ENCODE measurements around the gene MAST2.
"Not testable (repeated sequence)": the region's sequence is repeated elsewhere in the genome, so short reads cannot be mapped to it uniquely, and the experiment has no call there.

The MAST2 gene

DNA sequence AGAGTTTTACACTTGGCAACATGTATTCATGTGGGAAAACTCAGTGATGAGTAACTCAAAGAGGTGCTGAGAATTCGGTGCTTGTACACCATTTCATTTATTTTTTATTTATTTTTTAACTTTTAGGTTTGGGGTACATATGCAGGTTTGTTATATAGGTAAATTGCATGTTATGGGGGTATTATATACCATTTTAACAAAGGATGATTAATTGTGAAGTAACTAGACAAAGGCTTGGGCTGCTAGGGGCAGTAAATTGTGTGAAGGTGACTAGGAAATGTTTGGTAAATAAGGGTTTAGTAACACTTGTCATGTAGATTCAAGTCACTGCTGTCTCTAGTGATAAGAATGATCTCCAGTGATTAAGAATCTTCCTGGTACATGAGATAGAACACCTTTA is 139.0 kb downstream of the MAST2 start:
- no peak for DNase-seq

DNA sequence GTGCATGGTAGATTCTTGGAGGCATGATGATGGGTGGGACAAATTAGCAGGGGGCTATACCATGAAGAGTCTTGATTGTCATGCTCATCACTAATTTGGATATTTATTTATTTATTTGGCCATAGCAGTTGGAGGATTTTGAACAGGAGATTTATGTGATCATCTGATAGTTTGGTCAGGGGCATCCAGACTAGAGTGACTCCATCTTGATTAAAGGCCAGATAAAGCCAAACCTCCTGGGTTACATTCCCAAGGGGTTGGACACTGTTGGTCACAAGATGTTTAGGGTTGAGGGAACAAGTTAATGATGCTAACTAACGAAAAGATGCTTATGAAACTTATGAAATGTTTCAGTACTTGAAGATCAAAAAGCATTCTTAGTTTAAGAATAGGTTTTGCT is 139.8 kb downstream of the MAST2 start:
- DNase-seq: no peak

DNA sequence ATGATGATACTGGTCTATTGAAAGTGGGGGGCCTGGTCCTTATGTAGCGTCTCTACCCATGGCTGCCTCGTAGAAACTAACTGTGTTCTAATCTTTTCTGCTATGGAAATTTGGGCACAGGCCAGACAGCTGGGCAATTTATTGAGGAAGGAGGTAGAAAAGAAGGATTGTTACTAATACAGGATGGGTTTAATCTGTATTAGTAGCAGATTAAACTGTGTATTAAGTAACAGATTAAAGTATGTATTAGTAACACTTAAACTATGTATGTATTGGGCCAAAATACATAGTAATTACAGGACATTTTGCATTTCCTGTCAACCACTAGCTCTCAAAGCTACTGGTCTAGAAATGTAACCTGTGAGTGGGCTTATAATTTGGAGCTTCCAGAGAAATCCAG is 142.0 kb downstream of the MAST2 start:
- DNase-seq: no peak

DNA sequence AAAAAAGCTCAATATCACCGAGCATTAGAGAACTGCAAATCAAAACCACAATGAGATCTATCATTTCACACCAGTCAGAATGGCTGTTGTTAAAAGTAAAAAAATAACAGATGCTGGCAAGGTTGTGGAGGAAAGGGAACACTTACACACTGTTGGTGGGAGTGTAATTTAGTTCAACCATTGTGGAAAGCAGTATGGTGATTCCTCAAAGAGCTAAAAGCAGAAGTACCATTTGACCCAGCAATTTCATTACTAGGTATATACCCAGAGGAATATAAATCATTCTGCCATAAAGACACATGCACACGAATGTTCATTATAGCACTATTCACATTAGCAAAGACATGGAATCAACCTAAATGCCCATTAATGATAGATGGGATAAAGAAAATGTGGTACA is 146.1 kb downstream of the MAST2 start:
- not testable (repeated sequence) for DNase-seq

DNA sequence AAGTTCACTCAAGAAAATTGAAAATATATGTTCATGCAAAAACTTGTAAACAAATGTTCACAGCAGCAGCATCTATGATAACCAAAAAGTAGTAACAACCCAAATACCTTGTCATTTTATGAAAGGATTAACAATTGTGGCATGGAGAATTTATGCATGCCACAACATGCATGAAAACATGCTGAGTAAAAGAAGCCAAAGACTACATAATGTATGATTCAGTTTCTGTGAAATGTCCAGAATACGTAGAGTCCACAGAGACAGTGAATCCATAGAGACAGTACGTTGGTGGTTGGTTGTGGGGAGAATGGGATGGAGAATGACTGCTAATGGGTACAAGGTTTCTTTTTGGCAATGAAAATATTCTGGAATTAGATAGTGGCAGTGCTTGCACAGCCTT is 148.7 kb downstream of the MAST2 start:
- no peak for DNase-seq

DNA sequence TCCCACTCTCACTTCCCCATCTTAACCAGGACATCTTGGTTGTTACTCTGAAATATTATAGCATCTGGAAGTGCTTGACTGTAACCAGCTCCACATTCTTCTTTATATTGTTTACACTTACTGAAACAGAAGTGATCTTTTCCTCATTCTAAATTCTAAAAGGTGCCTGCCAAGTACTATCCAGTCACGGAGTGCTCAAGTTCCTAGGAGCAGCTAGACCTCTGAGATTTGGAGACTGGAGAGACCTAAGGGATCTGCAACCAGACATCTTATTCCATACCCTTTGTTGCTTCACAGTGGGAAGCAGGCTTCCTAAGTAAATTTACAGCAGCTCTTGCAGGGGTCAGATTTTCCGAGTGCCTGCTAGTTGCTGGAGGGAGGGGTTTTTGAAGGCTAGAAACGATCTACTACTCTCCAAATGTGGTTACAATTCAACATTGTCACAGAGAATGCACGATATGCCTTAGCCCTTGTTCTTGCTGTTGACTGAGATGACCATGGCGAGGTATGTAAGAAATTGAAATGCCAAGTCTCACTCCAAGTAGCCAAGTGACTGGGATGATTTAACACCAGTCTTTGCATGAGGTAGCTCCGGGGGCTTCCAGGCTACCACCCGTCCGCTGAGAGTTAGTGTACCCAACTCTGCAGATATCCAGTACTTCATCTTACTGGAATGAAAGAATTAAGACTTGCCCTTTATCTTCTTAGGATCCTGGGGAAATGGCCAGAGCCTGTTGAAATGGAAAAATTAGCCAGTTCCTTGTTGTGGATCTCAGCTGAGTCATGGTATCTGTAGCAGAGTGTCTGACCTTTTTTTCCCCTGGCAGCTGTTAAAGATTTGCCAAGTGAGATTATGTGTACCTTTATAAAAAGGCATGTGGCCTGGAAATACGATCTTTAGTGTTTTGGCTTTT is 150.8 kb downstream of the MAST2 start:
- DNase-seq: peak in 3 of 4 experiments; percentile 2 to 25 (median 5)

DNA sequence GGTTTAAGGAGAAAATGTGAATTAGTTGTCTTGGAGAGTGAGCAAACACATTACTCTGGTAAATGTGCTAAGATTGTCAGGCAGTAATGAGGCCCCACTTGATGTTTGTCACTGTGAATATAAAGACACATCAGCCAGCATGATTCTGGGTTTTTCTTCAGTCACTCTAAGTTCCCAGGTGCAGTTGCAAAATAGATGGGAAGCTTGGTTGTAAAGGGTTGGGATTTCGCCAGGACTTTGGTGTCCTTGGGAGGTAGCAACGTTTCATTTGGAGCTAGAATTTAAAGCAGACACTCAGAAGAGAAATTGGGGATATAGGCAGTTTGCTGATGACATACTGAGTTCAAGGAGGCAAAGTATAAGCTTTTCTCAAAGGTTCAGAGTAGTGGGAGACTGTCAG is 154.3 kb downstream of the MAST2 start:
- DNase-seq: no peak

DNA sequence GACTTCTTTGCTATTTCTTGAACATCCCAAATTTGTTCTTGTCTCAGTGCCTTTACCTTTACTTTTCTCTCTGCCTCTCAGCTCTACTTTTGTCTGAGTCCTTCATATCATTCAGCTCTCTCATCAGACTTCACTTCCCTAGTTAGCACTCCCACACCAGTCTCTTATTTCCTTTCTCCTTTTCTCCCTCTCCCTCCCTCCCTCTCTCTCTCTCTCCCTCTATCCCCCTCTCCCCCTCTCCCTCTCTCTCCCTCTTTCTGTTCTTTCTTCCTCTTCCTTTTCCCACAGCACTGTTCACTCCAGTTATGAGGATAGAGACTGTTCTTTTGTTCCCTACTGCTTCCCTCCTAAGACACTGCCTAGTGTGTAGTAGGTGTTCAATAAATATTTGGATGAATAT is 154.9 kb downstream of the MAST2 start:
- no peak for DNase-seq

DNA sequence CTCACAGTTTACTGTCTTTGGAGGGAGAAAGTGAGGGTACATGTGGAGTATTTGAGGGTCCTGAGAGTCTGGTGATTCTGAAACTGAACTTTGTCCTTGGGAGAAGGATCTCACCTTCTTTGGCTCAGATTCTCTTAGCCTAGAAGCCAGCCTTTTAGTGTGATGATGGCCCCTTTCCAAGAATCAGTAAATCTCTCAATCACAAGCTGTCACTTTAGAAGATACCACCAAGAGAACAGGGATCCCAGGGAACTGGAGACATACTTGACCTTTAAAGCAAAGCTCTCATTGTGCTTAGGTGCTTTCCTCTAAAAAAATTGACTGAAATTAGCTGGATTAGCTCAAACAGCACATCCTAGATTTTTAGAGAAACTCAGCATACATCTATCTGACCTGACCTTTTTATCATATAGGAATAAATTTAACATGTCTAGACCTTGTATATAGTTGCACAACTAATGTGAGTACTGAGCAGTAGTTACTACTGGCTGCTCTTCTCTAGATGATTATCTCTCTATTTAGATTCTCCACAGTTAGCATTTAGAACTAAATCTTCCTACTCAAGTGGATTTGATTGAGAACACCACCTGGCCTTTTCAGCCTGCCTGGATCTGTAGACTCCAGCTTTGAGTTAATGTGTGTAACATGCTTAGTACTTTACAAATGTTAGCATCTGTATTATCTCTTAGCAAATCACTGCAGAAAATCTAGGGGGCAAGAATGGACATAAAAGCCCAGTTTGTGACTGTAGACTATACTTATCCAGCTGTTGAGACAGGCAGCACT is 157.7 kb downstream of the MAST2 start:
- no peak for DNase-seq

DNA sequence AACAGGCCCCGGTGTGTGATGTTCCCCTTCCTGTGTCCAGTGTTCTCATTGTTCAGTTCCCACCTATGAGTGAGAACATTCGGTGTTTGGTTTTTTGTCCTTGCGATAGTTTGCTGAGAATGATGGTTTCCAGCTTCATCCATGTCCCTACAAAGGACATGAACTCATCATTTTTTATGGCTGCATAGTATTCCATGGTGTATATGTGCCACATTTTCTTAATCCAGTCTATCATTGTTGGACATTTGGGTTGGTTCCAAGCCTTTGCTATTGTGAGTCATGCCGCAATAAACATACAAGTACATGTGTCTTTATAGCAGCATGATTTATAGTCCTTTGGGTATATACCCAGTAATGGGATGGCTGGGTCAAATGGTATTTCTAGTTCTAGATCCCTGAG is 158.5 kb downstream of the MAST2 start:
- DNase-seq: not testable (repeated sequence)

DNA sequence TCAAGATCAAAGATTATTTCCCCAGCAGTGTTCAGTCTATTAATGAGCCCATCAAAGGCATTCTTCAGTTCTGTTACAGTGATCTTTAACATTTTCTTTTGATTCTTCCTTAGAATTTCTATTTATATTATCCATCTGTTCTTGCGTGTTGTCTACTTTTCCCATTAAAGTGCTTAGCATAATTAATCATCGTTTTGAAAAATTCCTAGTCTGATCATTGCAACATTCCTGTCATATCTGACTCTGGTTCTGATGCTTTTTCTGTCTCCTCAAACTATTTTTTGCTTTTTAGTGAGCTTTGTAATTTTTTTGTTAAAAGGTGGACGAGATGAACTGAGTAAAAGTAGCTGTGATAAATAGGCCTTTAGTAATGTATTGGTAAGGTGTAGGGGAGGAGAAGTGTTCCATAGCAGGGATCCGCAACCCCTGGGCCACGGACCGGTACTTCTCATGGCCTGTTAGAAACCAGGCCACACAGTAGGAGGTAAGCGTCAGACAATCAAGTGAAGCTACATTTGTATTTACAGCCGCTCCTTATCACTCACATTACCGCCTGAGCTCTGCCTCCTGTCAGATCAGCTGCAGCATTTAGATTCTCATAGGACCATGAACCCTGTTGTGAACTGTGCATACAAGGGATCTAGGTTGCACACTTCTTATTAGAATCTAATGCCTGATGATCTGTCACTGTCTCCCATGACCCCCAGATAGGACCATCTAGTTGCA is 165.7 kb downstream of the MAST2 start:
- no peak for DNase-seq

DNA sequence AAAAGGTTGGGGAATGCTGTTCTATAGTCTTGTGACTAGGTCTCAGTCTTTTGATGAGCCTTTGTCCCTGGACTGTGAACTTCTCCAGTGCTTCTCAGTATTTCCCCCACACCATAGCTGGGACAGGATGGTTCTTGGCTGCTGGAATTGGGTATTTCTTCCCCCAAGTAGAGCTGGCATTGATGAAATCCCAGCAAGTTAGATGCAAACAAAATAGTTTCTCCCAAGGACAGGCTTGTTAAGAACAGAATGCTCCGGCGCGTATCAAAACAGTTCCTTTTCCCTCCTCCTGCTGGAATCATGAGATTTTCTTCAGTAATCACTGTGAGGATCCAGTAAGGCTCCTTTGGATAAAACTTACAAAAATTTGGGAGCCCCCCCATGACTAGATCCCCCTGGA is 166.5 kb downstream of the MAST2 start:
- no peak for DNase-seq

DNA sequence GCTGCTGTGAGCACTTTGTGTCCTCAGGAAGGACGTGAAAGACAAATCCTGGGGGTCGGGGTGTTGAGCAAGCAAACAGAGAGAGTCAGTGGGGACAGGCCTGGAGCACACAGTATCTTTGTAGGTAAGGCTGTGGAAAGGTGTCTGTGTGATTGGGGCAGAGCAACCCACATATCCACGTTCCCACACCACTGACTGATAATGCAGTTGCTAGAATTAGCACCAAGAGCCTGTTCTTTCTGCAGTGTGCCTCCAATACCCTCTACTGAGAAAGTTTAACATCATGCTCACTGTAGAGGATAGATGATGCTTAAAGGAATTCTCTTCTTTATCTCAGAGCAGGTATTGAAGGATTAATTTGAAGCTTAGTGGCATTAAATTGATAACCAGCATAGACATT is 167.9 kb downstream of the MAST2 start:
- DNase-seq: no peak

DNA sequence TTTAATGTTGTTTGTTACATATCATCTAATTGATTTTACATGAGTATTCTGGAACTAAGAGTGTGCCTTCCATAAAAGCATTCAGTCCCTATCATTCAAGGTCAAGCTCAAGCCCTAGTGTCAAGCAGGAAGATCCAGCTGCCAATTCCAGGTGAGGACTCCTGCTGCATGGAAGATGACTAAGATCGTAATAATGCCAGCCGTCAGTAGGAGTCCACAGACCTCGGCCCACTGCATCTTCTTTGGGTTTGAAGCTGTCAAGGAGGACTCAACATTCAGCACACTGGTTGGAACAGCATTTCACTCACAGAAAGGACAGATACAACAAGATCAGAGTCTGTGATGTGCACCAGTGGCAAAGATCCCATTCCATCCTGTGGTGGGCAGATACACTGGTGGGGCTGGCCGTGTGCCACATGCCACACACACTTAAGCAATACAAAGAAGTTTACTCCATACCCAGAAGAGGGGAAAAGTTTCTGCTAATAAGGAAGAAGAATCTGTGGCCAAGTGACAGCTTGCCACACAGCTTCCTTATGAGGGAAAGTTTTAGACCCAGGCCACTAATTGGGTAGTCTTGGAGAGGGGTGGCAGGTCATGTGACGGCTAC is 168.6 kb downstream of the MAST2 start:
- peak in 3 of 4 experiments; percentile 4 to 24 (median 6) for DNase-seq

DNA sequence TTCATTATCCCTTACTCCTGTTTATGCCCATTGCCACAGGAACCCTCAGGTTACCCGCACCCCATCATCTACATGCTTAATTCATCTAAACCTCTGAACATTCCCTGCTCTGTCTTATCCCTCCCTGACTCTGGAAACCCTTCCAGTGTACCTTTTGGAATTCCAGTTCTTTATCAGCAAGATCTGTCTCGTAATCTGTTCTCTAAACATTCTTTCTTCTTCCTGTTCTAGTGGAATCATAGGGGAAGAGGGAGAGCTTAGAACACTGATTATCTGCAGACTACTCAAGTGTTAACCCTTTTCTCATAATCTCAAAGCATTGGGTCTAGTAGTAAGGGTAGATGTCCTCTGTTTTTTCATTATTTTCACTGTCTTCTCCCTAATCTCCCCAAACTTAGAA is 169.2 kb downstream of the MAST2 start:
- DNase-seq: no peak

DNA sequence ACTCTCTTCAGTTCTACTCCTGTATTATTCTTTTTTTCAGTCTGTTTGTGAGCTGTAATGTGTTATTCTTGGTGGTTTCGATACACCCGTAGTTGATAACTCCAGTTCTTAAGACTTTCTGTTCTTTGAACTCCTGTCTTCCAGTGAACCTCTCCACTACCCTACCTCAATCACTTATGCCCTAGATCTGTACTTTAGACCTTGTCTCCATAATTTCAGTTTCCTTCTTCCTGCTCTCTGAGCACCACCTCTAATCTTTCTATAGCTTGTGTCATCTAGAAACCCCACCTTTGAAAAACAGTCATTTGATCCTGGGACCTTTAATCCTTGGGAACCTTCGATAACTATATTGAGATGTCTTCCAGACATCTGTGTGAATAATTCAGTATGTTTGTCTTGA is 169.7 kb downstream of the MAST2 start:
- no peak for DNase-seq

DNA sequence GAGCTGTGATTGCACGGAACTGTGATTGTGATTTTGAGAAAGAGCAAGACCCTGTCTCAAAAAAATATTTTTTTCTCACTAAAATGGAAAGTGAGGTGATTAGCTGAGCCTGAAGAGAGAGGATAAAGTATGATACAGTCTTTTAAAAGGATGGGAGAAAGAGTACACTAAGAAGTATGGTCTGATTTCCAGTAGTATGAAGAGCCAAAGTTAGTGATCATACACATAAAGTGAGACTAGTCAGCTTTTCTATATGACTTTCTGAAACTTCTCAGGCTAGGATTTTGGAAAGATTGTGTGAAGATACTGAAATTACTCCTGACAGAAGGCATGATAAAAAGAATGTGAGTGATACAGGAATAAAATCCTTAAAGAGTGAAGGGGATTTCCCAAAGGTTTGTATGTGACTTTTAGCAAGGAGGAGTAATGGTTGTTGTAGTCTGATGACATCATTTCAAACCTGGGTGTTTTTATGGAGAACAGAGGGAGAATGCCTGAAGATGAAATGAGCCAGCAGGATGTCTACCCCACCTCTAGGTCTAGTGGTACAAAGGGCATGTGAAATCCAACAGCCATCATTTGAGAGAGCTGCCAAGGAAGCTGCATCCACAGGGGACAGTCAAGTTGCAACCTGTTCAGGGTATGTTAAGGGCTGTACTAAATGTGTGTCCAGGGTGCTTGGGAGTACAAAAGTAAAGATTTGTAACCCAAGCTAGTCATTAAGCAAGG is 171.3 kb downstream of the MAST2 start:
- no peak for DNase-seq

DNA sequence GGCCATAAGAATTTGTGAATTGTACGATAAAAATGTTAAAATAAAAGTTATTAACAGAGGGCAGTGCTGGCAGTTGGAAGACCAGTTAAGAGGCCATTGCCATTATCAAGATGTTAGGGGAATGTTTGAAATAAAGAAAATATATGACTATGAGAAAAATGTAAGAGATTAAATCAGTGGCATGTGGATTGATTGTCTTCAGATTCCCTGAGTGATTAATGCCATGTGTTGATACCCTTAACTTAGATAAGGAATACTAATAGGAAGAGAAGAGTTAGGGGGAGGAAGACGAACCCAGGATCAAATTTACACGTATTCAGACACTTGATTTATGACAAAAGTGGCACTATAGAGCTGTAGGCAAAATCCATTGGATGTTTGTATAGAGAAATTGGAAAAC is 173.2 kb downstream of the MAST2 start:
- no peak for DNase-seq

DNA sequence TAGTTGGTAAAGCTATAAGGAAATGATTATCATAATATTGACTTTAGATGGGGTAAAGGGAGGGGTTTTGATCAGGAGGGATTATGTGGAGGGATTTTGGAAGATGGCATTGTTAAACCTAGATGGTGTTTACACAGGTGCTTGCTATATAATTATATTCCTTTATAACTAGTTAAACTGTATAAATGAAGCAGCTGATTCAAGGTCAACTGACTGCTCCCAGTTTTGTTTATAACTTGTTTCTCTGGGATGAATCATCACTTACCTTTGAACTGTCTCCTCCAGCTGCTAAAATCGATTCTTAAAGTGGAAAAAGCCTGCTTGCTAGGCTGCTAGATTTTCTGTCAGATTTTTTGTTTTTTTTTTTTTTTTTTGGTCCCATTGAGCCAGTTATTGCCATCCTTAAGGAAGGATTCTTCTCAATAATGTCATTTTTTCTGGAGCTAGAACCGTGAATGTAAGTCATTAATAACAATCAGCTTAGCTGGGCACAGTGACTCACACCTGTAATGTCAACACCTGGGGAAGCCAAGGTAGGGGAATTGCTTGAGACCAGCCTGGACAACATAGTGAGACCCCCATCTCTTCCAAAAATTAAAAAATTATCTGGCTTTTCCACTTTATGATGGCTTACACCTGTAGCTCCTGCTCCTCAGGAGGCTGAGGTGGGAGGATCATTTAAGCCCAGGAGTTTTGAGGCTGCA is 175.8 kb downstream of the MAST2 start:
- no peak for DNase-seq

DNA sequence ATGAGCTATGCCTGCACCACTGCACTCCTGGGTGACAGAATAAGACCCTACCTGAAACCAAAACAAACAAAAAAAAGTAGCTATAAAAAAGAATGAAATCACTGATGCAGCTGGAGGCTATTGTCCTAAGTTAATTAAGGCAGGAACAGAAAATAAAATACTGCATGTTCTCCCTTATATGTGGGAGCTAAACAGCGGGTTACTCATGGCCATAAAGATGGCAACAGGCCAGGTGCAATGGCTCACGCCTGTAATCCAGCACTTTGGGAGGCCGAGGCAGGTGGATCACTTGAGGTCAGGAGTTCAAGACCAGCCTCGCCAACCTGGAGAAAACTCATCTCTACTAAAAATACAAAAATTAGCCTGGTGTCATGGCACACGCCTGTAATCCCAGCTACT is 176.4 kb downstream of the MAST2 start:
- DNase-seq: no peak

DNA sequence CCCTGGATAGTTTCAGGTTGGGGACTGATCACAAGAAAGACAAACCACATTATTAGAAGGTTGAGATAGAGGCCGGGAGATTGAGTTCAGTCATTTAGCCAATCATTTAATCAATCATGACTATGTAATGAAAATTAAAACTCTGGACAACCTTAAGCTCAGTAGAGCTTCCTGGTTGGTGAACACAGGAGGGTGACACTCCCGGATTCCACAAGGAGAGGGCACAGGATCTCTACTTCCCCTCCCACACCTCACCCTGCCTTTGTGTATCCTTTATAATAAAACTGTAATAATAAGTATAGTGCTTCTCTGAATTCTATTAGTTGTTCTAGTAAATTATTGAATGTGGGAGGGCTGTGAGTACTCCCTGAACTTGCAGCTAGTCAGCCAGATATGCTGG is 178.9 kb downstream of the MAST2 start:
- DNase-seq: no peak

Measured in suppressor macrophage (primary cell).